BLaER1 treated with 17β-estradiol and CSF1 and Interleukin-3, amounts not matched to agents 10 nM and 100 nM (cell line): ENCODE measurements around the gene FOXJ3.

Experiments used
- H3K27ac ChIP-seq, 11 experiments: shearing (Covaris generic); formaldehyde crosslinking; 2 replicates each; pipeline ENCODE4 v1.8.1; 2022
- H3K27me3 ChIP-seq, 11 experiments: shearing (Covaris generic); formaldehyde crosslinking; 2 replicates each; pipeline ENCODE4 v1.8.1; 2022
- H3K36me3 ChIP-seq, 11 experiments: shearing (Covaris generic); formaldehyde crosslinking; 2 replicates each; pipeline ENCODE4 v1.8.1; 2022
- H3K4me1 ChIP-seq, 10 experiments: shearing (Covaris generic); formaldehyde crosslinking; 2 replicates each; pipeline ENCODE4 v1.8.1; 2022
- H3K4me2 ChIP-seq, 11 experiments: shearing (Covaris generic); formaldehyde crosslinking; 2 replicates each; pipeline ENCODE4 v1.8.1; 2022
- H3K4me3 ChIP-seq, 10 experiments: shearing (Covaris generic); formaldehyde crosslinking; 2 replicates each; pipeline ENCODE4 v1.8.1; 2022
- H3K9ac ChIP-seq, 11 experiments: shearing (Covaris generic); formaldehyde crosslinking; 2 replicates each; pipeline ENCODE4 v1.8.1; 2022
- H3K9me3 ChIP-seq, 11 experiments: shearing (Covaris generic); formaldehyde crosslinking; replicated peaks in 1 of 11; 2 replicates each; pipeline ENCODE4 v1.8.1; 2022
- H4K20me1 ChIP-seq, 11 experiments: shearing (Covaris generic); formaldehyde crosslinking; 2 replicates each; pipeline ENCODE4 v1.8.1; 2022
- Cebpa-rat ChIP-seq, 11 experiments: shearing (Covaris generic); IDR thresholded peaks; 2 replicates each; pipeline ENCODE4 v1.8.1; 2022

The FOXJ3 gene

DNA sequence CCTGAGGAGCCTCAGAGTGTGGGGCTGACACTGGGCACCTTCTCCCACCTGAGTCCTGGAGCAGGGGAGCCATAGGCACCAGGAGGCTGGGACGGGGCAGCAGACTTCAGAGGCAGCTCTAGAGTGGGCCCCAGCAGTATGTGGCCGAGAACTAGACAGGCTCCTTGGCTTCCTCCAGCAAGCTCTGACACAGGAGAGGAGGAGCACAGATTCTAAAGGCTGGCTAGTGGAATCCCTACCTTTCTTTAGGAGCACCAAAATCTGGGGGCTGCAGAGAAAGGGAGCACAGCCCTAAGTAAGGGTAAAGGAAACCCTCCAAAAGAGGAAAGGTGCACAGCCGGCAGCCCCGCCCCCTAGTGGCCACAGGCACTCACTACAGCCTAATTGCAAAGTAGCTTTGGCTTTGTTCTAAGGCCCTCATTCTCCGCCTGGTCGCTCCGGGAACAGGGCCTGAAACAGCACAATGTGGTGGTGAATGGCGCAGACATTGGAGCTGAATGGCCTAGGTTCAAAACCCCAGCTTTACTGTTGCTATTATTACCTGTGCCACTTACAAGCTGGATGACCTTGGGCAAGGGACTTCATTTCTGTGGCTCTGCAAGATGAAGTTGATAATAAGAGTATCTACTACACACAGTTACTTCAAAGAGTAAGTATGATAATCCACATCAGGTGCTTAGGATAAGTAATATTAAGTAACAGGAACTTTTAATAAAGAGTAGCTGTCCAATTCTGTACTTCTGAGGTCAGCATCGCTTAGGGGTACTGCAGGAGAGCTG is 161.7 kb downstream of the FOXJ3 start:
- no peaks in the 10 kb centered on the region for H3K27me3 ChIP-seq
- no peak for TF ChIP-seq Cebpa-rat (IDR thresholded peaks at IDR 0.05)
- H3K36me3 ChIP-seq, result peaks cover 4 to 27% (median 13%) of the 10 kb centered on the region in 11 experiments; a peak in 13 of 22 replicates
- peaks cover 0 to 26% (median 11%) of the 10 kb centered on the region in 11 experiments; a peak in 13 of 22 replicates for H4K20me1 ChIP-seq
- peak overlapping the region in 1 of 11 experiments; percentile 18; a peak in 1 of 22 replicates for H3K27ac ChIP-seq
- 0 out of 22 replicates have a peak overlapping the region, but pooled peaks of 2 of the 11 experiments have one; percentile 8 to 14 for H3K9ac ChIP-seq
- peaks cover 3 to 31% (median 16%) of the 10 kb centered on the region in 10 experiments; a peak in 19 of 20 replicates for H3K4me1 ChIP-seq
- no peaks in the 10 kb centered on the region for H3K9me3 ChIP-seq
- H3K4me2 ChIP-seq, result no peak overlapping the region
- no peak overlapping the region for H3K4me3 ChIP-seq

DNA sequence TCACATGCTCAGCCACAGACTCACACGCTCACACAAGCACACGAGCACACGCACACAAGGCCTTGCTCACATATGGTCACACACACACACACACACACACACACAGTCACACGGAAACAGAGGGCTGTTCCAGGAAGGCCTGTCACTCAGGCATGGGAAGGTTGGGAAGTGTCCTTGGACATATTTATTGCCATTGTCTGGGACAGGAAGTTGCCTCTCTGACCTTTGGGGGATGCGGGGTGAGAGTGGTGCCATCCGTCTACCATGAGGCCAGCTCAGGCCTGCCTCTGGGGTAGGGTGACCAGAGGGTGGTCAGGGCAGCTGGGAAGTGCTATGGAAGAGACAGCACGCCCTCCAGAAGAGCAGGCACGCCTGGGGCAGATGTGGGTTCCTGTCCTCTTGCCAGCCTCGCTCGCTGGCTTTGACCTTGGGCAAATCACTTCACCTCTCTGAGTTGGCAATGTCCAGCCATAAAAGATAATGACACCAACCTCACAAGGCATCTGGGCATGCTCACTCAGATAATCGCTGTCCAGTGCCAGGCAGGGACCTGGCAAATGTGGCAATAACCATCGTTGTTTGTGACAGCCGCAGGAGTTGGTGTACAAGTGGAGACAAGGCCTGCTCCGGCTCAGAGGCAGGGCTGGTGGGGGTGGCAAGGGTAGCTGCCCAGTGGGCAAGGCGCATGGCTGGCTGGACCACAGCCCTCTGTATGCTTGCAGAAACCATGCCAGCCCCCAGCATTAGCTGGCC is 162.5 kb downstream of the FOXJ3 start:
- Histone ChIP-seq H3K4me2 (no peak overlapping the region), H3K9me3 (no peaks in the 10 kb centered on the region), H3K27me3 (no peaks in the 10 kb centered on the region), H3K36me3 (peaks cover 4 to 25% (median 13%) of the 10 kb centered on the region in 11 experiments; a peak in 13 of 22 replicates), H3K27ac (peak overlapping the region in 1 of 11 experiments; percentile 18; a peak in 1 of 22 replicates), H3K4me3 (no peak overlapping the region), H4K20me1 (peaks cover 0 to 25% (median 8%) of the 10 kb centered on the region in 11 experiments; a peak in 12 of 22 replicates), H3K4me1 (peaks cover 6 to 23% (median 9%) of the 10 kb centered on the region in 10 experiments; a peak in 17 of 20 replicates), H3K9ac (0 out of 22 replicates have a peak overlapping the region, but pooled peaks of 2 of the 11 experiments have one; percentile 8 to 14)
- TF ChIP-seq Cebpa-rat (IDR thresholded peaks at IDR 0.05), result no peak

DNA sequence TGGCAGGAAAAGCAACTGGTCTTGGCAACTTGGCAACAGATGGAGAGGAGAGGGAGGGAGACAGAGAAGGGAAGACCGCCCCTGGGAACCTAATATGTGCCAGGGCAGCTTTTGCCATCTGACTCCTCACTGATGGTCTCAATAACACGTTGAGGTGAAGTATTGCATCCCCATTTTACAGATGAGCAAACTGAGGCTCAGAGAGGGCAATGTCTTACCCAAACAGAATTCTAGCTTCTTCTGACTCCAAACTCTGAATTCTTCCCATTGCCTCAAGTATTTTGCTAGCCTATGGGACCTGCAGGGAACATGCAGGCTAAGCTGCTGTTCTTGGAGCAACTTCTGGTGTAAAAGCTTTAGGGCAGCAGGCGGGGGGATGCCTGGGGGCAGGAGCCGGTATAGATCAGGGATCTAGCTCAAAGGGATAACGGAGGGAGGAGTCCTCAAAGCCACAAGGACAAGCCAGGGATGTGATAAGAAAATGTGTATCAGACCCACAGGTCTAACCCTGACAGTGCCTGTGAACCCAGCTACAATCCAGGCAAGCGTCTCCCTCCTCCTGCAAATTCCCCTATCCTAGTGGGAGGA is 163.3 kb downstream of the FOXJ3 start:
- Histone ChIP-seq H3K4me2 (no peak overlapping the region), H3K9me3 (no peaks in the 10 kb centered on the region), H3K4me1 (peaks cover 0 to 18% (median 8%) of the 10 kb centered on the region in 10 experiments; a peak in 10 of 20 replicates), H3K36me3 (peaks cover 4 to 25% (median 10%) of the 10 kb centered on the region in 11 experiments; a peak in 11 of 22 replicates), H4K20me1 (peaks cover 0 to 25% (median 5%) of the 10 kb centered on the region in 11 experiments; a peak in 11 of 22 replicates), H3K27ac (peak overlapping the region in 1 of 11 experiments; percentile 45; a peak in 1 of 22 replicates), H3K4me3 (no peak overlapping the region), H3K9ac (no peak overlapping the region), H3K27me3 (no peaks in the 10 kb centered on the region)
- TF ChIP-seq Cebpa-rat (IDR thresholded peaks at IDR 0.05), result no peak

DNA sequence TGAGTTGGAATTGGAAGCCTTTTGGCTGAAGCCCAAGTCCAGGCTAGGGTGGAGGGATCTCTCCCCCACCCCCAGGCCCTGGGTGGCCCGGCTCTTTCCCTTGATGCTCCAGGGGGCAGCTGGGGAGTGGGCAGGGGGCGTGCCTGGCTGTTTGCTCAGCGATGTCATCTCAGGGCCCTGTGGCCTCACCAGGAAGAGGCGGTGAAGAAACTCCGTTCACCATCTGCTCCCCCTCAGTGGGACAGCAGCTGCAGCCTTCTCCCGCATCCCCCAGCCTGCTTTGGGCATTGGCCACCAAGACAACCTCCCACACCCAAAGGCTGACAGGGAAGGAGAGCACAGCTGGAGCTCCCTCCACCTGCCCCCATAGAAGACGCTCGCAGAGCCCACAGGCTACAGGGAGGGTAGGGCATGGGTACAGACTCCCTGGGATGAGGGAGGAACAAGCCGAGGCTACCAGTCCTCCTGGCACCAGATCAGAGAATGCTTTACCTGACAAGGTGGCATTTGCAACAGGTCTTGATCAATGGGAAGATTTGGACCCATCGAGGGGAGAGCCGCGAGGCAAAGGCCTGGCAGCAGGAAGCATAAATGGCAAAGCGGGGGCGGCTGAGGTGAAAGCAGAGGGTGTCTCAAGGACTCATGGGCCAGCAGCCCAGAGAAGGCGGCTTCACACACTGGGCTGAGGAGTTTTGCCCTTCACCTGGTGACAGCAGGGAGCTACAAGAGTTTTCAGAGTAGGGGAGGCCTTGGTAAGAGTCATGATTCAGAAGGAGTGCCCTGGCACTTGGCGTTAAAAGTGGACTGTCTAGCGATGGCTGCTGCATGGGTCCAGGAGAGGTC is 164.0 kb downstream of the FOXJ3 start:
- Histone ChIP-seq H3K36me3 (peaks cover 2 to 19% (median 8%) of the 10 kb centered on the region in 11 experiments; a peak in 11 of 22 replicates), H3K9ac (no peak overlapping the region), H3K9me3 (no peaks in the 10 kb centered on the region), H3K4me1 (peaks cover 0 to 18% (median 8%) of the 10 kb centered on the region in 10 experiments; a peak in 9 of 20 replicates), H3K4me3 (no peak overlapping the region), H3K27ac (peak overlapping the region in 2 of 11 experiments; percentile 1 to 45; a peak in 2 of 22 replicates), H3K4me2 (peak overlapping the region in 2 of 11 experiments; percentile 3 to 10; a peak in 2 of 22 replicates), H4K20me1 (peaks cover 0 to 22% (median 5%) of the 10 kb centered on the region in 11 experiments; a peak in 9 of 22 replicates), H3K27me3 (no peaks in the 10 kb centered on the region)
- no peak for TF ChIP-seq Cebpa-rat (IDR thresholded peaks at IDR 0.05)

DNA sequence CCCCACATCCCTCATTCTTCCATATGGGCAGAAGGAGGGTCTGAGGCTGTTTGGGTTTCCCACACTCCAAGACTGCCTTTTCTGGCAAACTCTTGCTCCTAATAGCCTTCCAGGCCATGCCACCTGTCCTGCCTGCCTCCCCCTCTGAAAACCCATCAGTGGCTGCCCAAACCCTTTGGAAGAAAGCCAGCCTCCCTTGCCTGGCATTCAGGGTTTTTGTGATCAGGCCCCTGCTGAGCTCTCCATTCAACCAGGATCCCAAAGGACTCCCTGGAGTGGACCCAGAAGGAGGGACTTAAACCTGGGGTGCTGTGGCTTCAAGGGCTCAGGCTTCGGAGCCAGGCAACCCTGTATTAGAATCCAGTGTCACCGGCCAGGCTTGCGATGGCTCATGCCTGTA is 166.3 kb downstream of the FOXJ3 start:
- Histone ChIP-seq H3K4me3 (no peak overlapping the region), H4K20me1 (peaks cover 0 to 10% (median 0%) of the 10 kb centered on the region in 11 experiments; a peak in 7 of 22 replicates), H3K9me3 (no peaks in the 10 kb centered on the region), H3K9ac (no peak overlapping the region), H3K36me3 (no peaks in the 10 kb centered on the region), H3K4me1 (peaks cover 0 to 26% (median 9%) of the 10 kb centered on the region in 10 experiments; a peak in 11 of 20 replicates), H3K27me3 (no peaks in the 10 kb centered on the region), H3K4me2 (peak overlapping the region in 2 of 11 experiments; percentile 0 to 49; a peak in 1 of 22 replicates), H3K27ac (no peak overlapping the region)
- TF ChIP-seq Cebpa-rat (IDR thresholded peaks at IDR 0.05), result no peak

DNA sequence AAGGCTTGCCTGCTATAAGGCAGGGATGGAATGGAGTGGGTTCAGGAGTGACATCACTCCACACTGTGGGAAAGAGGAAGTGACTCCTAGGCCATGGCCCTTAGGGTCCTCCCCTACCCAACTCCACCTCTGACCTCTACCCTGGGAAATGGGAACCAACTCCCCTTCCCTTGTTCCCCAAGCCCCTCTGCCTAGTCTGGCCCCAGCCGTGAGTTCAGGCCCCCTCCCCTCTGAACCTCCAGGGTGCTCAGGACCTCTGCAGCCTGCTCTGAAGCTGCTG is 166.7 kb downstream of the FOXJ3 start:
- peaks cover 0 to 10% (median 0%) of the 10 kb centered on the region in 11 experiments; a peak in 7 of 22 replicates for H4K20me1 ChIP-seq
- no peaks in the 10 kb centered on the region for H3K27me3 ChIP-seq
- peaks cover 0 to 26% (median 9%) of the 10 kb centered on the region in 10 experiments; a peak in 11 of 20 replicates for H3K4me1 ChIP-seq
- no peak overlapping the region for H3K27ac ChIP-seq
- no peak overlapping the region for H3K9ac ChIP-seq
- H3K9me3 ChIP-seq, result no peaks in the 10 kb centered on the region
- no peaks in the 10 kb centered on the region for H3K36me3 ChIP-seq
- no peak overlapping the region for H3K4me3 ChIP-seq
- peak overlapping the region in 2 of 11 experiments; percentile 0 to 49; a peak in 1 of 22 replicates for H3K4me2 ChIP-seq
- no peak for TF ChIP-seq Cebpa-rat (IDR thresholded peaks at IDR 0.05)

DNA sequence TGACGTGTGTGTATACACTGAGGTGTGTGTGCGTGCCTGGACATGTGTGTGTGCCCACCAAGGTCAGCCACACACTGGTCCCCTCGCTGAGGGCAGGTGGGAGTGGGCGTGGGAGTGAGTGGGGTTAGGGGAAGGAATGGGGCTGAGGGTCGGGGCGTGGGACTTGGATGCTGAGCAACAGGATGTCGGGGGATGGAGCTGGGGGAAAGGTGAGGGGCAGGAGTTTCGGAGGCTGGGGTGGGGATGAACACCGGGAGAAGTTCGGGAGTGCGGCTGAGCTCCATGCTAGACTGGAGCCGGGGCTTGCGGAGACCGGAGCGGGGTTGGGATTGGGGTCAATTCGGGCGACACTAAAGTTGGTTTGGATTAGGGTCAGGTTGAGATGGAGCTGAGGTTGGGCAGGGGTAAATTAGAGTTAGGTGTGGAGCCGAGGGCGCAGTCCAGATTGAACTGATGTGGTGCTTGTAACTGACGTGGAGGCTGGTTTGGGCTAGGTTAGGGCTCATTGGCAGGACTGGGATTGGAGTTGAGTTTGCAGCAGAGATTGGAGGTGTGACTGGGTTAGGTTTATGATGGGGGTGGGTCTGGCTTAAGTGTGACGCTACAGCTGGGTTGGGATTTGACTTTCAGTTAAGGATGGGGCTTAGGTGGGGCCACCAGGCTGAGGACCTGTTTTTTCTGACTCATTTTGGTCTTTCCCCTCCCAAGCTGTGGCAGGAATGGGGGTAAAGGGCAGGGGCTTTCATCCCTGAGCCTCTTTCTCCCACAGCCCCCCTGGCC is 167.2 kb downstream of the FOXJ3 start:
- Histone ChIP-seq H3K36me3 (no peaks in the 10 kb centered on the region), H4K20me1 (peaks cover 0 to 6% (median 0%) of the 10 kb centered on the region in 11 experiments; a peak in 7 of 22 replicates), H3K9ac (no peak overlapping the region), H3K4me3 (no peak overlapping the region), H3K27me3 (no peaks in the 10 kb centered on the region), H3K27ac (no peak overlapping the region), H3K9me3 (0 out of 22 replicates have a peak, but pooled peaks cover 0 to 2% (median 0%) of the 10 kb centered on the region in 11 experiments), H3K4me2 (peak overlapping the region in 2 of 11 experiments; percentile 0 to 49; a peak in 1 of 22 replicates), H3K4me1 (peaks cover 0 to 23% (median 9%) of the 10 kb centered on the region in 10 experiments; a peak in 11 of 20 replicates)
- no peak for TF ChIP-seq Cebpa-rat (IDR thresholded peaks at IDR 0.05)
